ENCODE results near the gene LCP1. TPM values are rescaled to one million over a fixed set of nuclear protein-coding genes. Genes with fewer than 3 reads are reported as not detected.
A peak's percentile ranks its signal among the peaks of the same experiment; 100 is the strongest.

The LCP1 gene
- total and polyA plus RNA-seq, 2 of the 13 experiments (the other 11 are each of a cell fraction or from before 2014, with no cell fraction given) = 1.6 TPM

DNA sequence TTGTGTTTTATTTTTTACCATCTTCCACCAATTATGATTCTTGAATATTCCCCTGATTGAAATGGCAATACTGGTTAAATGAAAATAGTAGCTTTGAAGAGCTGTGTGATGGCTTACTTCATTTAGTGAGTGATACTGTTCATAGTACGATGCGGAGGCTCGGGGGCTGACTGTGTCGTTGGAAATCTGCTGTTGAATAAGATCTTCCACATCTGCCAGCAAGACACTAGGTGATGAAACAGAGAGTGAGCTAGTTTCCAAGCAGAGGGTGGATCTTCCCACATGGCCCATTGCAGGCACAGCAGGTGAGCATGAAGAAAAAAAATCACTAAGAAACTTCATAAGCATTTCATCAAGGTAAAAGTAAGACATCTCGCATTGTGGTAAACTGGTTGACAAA is 99.7 kb downstream of the LCP1 start:
- no peak for DNase-seq (ENCODE audit: low spot score)
- no peak overlapping the region for H2AFZ ChIP-seq (ENCODE audit: low read length)
- H3K9me3 ChIP-seq (ENCODE audit: low read length) = no peaks in the 10 kb centered on the region
- H3K4me2 ChIP-seq (ENCODE audit: low read depth, low read length) = no peak overlapping the region
- in situ Hi-C loops (cut with HindIII; ENCODE audit: extremely low pct_ligation_motif_present, low pct_unique_long_range_greater_than_20kb) = no loop called here
- no peak overlapping the region for H3K9ac ChIP-seq (ENCODE audit: insufficient read depth, low read depth, low read length)
- no peak for FAIRE-seq
- no peaks in the 10 kb centered on the region for H4K20me1 ChIP-seq (ENCODE audit: insufficient read depth, low read length)
- no peak overlapping the region for H3K27ac ChIP-seq (ENCODE audit: extremely low read length, insufficient read depth, low read length)
- H3K4me1 ChIP-seq (ENCODE audit: insufficient read depth, low read length) = no peaks in the 10 kb centered on the region
- over 99% methylated on average over 5 of the region's 5 CpGs for WGBS (ENCODE audit: low lambda C conversion rate)
- no peaks in the 10 kb centered on the region for H3K27me3 ChIP-seq (ENCODE audit: control insufficient read depth in 1 of 2, insufficient read depth in 2 of 2, low read length in 2 of 2)
- no peaks in the 10 kb centered on the region for H3K79me2 ChIP-seq (ENCODE audit: insufficient read depth, low read length)
- no peak for TF ChIP-seq FOXK2 (IDR thresholded peaks at IDR 0.05)
- no peak for TF ChIP-seq ZFX (CRISPR knock-in tag; IDR thresholded peaks at IDR 0.05; ENCODE audit: low read depth)
- no peak for TF ChIP-seq ZFP82 (CRISPR knock-in tag; IDR thresholded peaks at IDR 0.05; ENCODE audit: borderline replicate concordance)
- TF ChIP-seq ZNF10 (CRISPR knock-in tag; IDR thresholded peaks at IDR 0.05; ENCODE audit: borderline replicate concordance, low read depth) = no peak
- no peak for TF ChIP-seq ZSCAN22 (CRISPR knock-in tag; IDR thresholded peaks at IDR 0.05)
- TF ChIP-seq ZNF160 (CRISPR knock-in tag; IDR thresholded peaks at IDR 0.05) = no peak
- no peak for TF ChIP-seq ARID2 (CRISPR knock-in tag; IDR thresholded peaks at IDR 0.05; ENCODE audit: borderline replicate concordance)
- TF ChIP-seq ZNF746 (CRISPR knock-in tag; IDR thresholded peaks at IDR 0.05) = no peak
- TF ChIP-seq ZNF883 (CRISPR knock-in tag; IDR thresholded peaks at IDR 0.05; ENCODE audit: not compliant biosample characterization) = no peak
- TF ChIP-seq NFIB (CRISPR knock-in tag; IDR thresholded peaks at IDR 0.05; ENCODE audit: borderline replicate concordance) = no peak
- TF ChIP-seq ZNF354B (CRISPR knock-in tag; IDR thresholded peaks at IDR 0.05) = no peak
- ChIA-PET CTCF (ENCODE audit: low intra/inter-chr PET ratio, low total read pairs) (no interaction called here), POLR2A (no interaction called here)
- peaks cover 14 to 64% of the 10 kb centered on the region in 2 experiments for H3K36me3 ChIP-seq (replicated peaks in 1 of 2; ENCODE audit: control insufficient read depth in 1 of 2, insufficient read depth in 2 of 2, low read length in 2 of 2)
- BruUV-seq (replicated peaks) = no TSS peak
- intact Hi-C loops (cut with micrococcal nuclease; ENCODE audit: unreplicated experiment) = no loop called here
- ATAC-seq = no peak
- no peak overlapping the region for H3K4me3 ChIP-seq (replicated peaks in 1 of 3; ENCODE audit: insufficient read depth in 1 of 3, low read depth in 2 of 3, low read length in 3 of 3)

DNA sequence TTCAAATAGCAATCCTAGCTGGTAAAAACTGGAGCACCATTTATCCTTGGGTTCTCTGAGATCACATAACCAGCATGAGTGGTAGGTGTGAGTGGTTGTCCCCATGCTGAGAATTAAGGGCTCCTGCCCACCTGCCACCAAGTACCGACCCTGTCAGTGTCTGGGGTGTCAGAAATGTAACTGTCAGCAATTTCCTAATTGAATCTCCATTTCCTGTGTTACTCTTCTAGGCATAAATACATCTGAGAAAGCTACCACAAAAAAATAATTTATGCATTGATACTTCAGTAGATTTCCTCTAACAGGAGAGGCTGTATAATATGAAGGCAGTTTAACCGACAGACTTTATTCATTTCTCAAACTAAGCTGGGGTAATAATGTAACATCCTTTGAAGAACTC is 102.2 kb downstream of the LCP1 start:
- ATAC-seq = no peak
- CTCF ChIA-PET (ENCODE audit: low intra/inter-chr PET ratio, low total read pairs) = no interaction called here
- Histone ChIP-seq H2AFZ (ENCODE audit: low read length) (no peak overlapping the region), H3K36me3 (replicated peaks in 1 of 2; ENCODE audit: control insufficient read depth in 1 of 2, insufficient read depth in 2 of 2, low read length in 2 of 2) (peaks cover 5 to 62% of the 10 kb centered on the region in 2 experiments), H3K79me2 (ENCODE audit: insufficient read depth, low read length) (no peaks in the 10 kb centered on the region), H4K20me1 (ENCODE audit: insufficient read depth, low read length) (no peaks in the 10 kb centered on the region), H3K27me3 (ENCODE audit: control insufficient read depth in 1 of 2, insufficient read depth in 2 of 2, low read length in 2 of 2) (no peaks in the 10 kb centered on the region), H3K27ac (ENCODE audit: extremely low read length, insufficient read depth, low read length) (no peak overlapping the region), H3K9ac (ENCODE audit: insufficient read depth, low read depth, low read length) (no peak overlapping the region), H3K4me2 (ENCODE audit: low read depth, low read length) (no peak overlapping the region), H3K4me3 (replicated peaks in 1 of 3; ENCODE audit: insufficient read depth in 1 of 3, low read depth in 2 of 3, low read length in 3 of 3) (no peak overlapping the region), H3K4me1 (ENCODE audit: insufficient read depth, low read length) (no peaks in the 10 kb centered on the region), H3K9me3 (ENCODE audit: low read length) (no peaks in the 10 kb centered on the region)
- POLR2A ChIA-PET = no interaction called here
- WGBS (ENCODE audit: low lambda C conversion rate) = 98% methylated on average over 2 of the region's 2 CpGs
- no peak for DNase-seq (ENCODE audit: low spot score)
- BruUV-seq (replicated peaks) = TSS peak; percentile 1
- intact Hi-C loops (cut with micrococcal nuclease; ENCODE audit: unreplicated experiment) = no loop called here
- no peak for FAIRE-seq
- in situ Hi-C loops (cut with HindIII; ENCODE audit: extremely low pct_ligation_motif_present, low pct_unique_long_range_greater_than_20kb) = no loop called here
- no peak for TF ChIP-seq EHMT2 (IDR thresholded peaks at IDR 0.05; ENCODE audit: borderline replicate concordance, low read depth, low read length)
- peak; percentile 83 to 89 for TF ChIP-seq MAFK (conservative IDR thresholded peaks at IDR 0.05 in 1 of 2, IDR thresholded peaks at IDR 0.05 in 1 of 2; ENCODE audit: low read length in 2 of 2)
- no peak for TF ChIP-seq ZNF431 (CRISPR knock-in tag; IDR thresholded peaks at IDR 0.05; ENCODE audit: borderline replicate concordance, low read depth)
- no peak for TF ChIP-seq SETDB1 (CRISPR knock-in tag; IDR thresholded peaks at IDR 0.05; ENCODE audit: borderline replicate concordance)
- TF ChIP-seq ATAD3A (CRISPR knock-in tag; IDR thresholded peaks at IDR 0.05) = no peak
- TF ChIP-seq, protein P1, sequence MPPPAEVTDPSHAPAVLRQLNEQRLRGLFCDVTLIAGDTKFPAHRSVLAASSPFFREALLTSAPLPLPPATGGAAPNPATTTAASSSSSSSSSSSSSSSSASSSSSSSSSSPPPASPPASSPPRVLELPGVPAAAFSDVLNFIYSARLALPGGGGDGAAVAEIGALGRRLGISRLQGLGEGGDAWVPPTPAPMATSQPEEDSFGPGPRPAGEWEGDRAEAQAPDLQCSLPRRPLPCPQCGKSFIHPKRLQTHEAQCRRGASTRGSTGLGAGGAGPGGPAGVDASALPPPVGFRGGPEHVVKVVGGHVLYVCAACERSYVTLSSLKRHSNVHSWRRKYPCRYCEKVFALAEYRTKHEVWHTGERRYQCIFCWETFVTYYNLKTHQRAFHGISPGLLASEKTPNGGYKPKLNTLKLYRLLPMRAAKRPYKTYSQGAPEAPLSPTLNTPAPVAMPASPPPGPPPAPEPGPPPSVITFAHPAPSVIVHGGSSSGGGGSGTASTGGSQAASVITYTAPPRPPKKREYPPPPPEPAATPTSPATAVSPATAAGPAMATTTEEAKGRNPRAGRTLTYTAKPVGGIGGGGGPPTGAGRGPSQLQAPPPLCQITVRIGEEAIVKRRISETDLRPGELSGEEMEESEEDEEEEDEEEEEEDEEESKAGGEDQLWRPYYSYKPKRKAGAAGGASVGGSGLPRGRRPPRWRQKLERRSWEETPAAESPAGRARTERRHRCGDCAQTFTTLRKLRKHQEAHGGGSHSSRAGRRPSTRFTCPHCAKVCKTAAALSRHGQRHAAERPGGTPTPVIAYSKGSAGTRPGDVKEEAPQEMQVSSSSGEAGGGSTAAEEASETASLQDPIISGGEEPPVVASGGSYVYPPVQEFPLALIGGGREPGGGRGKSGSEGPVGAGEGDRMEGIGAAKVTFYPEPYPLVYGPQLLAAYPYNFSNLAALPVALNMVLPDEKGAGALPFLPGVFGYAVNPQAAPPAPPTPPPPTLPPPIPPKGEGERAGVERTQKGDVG (CRISPR knock-in tag; IDR thresholded peaks at IDR 0.05; ENCODE audit: borderline replicate concordance) = no peak
- peak; percentile 76 for TF ChIP-seq MAFF (IDR thresholded peaks at IDR 0.05; ENCODE audit: low read depth, low read length)
